HEK293 (cell line): ENCODE results near the gene LAIR2.

Experiments
- ZNF19 ChIP-seq: fragments of 450-650 bp; formaldehyde crosslinking; IDR thresholded peaks from 2 replicates; pipeline ENCODE4; 2016; ENCODE audit warnings: missing biosample characterization, missing genetic modification characterization, low read depth
- ZNF776 ChIP-seq: fragments of 450-650 bp; formaldehyde crosslinking; IDR thresholded peaks from 2 replicates; pipeline ENCODE4 v1.5.0; 2017; ENCODE audit warnings: missing biosample characterization, missing genetic modification characterization, borderline replicate concordance

DNA sequence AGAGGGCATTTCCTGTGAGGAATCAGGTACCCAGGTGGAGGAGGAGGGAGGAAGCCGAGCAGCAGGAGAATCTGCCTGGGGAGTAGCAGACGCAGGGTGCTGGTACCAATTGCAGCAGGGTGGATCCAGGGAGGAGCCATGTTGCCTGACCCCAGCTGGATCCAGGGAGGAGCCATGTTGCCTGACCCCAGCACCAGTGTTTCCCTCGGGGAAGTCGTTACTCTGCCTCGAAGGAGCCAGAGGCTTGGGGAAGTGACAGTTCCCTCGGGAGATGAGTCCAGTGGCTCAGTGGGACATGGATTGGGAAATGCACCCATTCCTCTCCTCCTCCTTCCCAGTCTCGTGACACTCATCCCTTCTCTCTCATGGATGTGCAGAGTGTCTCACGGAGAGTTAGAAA, 31.5 kb downstream of the LAIR2 start:
- TF ChIP-seq ZNF19 (tag by site-specific recombination): no peak
- no peak for TF ChIP-seq ZNF776 (tag by site-specific recombination)
